HG03159 (cell line): ENCODE results near the gene NEURL4.
"Not testable (repeated sequence)": the region's sequence is repeated elsewhere in the genome, so short reads cannot be mapped to it uniquely, and the experiment has no call there.

Source experiments
- ATAC-seq: cut with Tn5 transposase; IDR thresholded peaks from one replicate; pipeline ENCODE4 v1.9.1; 2021; ENCODE audit warnings: mild to moderate bottlenecking, moderate library complexity; ENCODE audit not compliant: unreplicated experiment

NEURL4 gene

DNA sequence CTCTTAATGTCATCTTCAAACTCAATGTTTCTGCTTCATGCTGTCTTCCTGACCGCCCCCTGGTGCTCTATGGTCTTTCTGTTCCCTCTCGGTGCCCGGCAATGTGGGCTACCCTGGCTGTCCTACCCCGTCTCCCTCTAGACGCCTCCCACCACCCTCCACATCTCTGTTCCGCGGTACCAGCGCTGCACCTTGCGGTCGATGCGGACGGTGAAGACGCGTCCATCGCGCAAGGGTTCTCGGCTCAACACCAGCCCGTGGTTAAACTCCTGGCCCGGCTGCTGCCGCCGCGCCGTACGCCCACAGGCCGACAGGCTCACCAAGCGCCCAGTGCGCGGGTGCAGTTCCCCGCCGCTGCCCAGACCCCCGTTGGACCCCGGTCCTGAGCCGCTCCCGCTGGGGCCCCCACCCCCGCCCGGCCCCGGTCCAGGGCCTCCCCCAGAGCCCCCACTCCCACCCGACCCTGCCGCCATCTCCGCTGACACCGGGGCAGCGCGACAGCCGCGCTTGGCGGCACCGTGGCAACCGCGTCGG lies at the start of gene NEURL4:
Gene NEURL4 (minus strand): TSS at position 496 of the 534 bp plus-strand sequence. CDS start 23 bp downstream, at position 473.
- ATAC-seq, result peak; percentile 19

DNA sequence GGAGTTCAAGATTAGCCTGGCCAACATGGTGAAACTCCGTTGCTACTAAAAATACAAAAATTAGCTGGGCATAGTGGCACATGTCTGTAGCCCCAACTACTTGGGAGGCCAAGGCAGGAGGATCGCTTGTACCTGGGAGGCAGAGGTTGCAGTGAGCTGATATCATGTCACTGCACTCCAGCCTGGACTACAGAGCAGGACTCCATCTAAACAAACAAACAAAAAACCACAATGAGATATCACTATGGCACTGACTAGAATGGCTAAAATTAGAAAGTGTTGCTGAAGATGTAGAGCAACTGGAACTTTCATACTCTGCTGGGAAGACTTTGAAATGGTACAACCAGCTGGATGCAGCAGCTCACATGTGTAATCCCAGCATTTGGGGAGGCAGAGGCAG lies 45.2 kb upstream of the NEURL4 start:
- ATAC-seq, result no peak

DNA sequence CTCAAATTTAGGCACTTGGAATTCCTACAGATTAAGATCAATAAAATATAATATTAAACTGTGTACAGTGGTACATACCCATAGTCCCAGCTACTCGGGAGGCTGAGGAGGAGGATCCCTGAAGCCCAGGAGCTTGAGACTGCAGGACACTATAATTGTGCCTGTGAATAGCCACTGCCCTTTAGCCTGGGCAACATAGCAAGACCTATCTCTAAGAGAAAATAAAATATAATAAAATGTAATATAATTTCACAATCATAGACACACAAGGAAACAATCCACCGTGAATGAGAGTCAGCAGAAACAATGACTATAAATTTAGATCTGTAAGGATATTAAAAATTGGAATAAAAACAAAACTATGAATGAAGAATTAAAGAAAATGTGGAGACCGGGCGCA lies 41.7 kb upstream of the NEURL4 start:
- no peak for ATAC-seq

DNA sequence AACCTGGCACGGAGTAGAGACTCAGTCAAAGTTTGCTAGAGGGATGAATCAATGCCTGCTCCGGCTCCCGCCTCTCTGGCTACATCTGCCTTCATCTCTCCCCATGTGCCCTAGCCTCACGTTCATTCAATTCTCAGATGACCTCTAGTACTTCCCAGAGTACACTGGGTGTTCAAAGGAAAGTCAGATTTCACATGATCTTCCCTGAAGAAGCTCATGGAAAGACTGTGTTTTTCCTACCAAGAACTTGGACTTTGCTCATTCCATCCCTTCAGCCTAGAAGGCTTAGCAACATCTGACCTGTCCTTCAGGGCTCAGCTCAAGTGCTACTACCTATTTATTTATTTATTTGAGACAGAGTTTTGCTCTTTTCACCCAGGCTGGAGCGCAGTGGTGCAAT lies 40.7 kb upstream of the NEURL4 start:
- no peak for ATAC-seq

DNA sequence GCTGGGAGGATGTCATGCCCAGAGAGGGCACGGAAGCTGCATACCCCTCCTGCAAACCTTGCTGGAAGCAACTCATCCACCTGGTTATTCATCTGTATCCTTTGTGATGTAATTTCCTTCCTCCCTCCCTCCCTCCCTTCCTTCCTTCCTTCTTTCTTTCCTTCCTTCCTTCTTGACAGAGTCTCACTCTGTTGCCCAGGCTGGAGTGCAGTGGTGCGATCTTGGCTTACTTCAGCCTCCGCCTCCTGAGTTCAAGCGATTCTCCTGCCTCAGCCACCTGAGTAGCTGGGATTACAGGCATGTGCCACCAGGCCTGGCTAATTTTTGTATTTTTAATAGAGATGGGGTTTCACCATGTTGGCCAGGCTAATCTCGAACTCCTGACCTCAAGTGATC lies 39.5 kb upstream of the NEURL4 start:
- ATAC-seq, result not testable (repeated sequence)

DNA sequence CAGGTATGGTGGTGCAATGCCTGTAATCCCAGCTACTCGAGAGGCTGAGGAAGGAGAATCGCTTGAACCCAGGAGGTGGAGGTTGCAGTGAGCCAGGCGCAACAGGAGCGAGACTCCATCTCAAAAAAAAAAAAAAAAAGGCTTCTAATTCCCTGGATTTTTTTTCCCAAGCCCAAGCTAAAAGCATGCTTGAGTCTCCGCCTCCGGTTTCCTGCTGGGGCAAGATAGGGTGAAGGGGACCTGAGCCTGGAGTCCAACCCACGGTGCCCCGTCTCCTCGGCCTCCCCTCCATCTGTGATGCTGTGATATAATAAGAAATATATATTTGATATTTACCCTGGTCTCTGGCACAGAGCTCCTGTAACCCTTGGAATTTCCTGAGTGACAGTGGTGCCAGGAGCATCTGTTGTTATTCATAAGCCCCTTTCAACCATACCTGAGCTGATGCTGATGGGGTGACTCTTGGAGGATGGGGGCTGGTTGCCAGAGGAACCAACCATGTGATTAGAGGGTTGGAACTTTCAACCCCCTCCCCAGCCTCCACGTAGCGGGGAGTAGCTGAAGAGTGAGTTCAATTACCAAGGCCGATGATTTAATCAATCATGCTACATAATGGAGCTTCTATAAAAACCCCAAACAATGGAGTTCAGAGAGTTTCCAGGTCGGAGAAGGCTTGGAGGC lies 38.9 kb upstream of the NEURL4 start:
- ATAC-seq, result no peak

DNA sequence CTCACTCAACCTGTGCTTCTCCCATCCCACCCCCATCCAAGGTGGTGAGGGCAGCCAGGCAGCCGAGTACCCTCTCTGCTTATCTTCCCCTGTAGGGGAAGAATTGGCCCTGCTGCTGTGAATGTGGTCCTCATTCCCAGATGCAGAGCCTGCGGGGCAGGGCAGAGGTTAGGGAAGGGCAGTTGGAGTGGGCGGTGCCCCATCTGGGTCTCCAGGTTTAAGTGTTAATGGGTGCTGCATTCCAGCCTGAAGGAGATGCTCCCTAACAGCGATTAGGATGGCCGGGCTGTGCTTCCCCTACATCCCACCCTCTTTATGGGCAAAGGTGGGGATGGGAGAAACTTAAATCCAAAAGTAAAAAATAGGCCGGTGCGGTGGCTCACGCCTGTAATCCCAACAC lies 37.9 kb upstream of the NEURL4 start:
- no peak for ATAC-seq

DNA sequence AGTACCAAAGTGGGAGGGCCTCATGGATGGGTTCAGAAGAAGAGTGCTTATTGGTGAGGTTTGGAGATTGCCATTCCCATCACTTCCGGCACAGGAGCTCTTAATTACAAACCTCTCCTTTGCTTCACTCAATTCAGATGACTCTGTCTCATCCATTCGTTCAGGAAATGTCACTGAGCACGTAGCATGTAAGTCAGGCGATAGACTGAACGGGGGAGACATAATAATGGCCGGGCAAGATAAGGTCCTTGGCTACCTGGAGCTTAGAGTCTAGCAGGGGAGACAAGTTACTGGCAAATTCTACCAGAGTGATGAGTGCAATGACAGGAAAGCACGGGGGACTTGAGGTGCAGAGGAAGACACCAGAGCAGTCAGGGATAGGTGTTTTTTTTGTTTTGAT lies 36.8 kb upstream of the NEURL4 start:
- not testable (repeated sequence) for ATAC-seq

DNA sequence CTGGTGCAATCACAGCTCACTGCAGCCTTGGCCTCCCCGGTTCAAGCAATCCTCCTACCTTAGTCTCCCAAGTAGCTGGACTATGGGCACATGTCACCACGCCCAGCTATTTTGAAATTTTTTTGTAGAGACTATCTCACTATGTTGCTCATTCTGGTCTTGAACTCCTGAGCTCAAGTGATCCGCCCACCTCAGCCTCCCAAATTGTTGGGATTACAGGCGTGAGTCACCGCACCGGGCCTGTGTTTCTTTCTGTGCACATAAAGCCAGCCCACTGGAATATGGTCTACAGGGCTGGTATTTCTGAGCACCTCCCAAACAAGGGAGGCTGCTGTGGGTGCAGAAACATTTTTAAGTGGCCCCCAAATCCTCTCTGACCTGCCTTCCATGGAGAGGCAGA lies 34.2 kb upstream of the NEURL4 start:
- no peak for ATAC-seq

DNA sequence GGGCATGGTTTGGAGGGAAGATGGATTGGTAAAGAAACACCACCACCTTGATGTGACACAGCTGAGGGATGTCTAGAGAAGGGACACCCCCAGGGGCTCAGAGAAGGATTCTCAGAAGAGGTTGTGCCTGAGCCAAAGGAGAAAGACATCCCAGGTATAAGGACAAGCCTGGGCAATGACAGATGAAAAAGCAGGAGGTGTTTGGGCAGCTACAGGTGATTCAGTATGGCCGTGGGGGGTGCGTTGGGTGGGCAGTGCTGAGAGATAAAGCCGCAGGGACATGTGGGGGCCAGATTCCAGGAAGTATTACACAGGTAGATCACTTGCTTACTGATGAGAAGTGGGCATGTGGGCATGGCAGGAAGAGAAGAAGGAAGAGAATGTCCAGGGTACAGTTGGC lies 32.8 kb upstream of the NEURL4 start:
- no peak for ATAC-seq

DNA sequence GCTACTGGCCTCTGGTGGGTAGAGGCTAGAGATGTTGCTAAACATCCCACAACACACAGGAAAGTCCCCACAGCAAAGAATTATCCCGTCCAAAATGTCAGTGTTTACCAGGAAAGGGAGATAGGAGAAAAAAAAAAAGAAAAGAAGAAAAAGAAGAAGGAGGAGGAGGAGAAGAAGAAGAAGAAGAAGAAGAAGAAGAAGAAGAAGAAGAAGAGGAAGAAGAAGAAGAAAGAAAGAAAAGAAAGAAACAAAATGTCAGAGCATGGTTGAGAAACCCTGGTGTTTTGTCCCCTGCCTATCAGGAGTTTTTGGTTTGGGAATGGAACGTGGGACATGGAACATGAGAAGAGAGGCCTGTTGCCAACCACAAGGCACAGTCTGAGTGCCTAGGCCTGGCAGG lies 28.2 kb upstream of the NEURL4 start:
- ATAC-seq, result no peak

DNA sequence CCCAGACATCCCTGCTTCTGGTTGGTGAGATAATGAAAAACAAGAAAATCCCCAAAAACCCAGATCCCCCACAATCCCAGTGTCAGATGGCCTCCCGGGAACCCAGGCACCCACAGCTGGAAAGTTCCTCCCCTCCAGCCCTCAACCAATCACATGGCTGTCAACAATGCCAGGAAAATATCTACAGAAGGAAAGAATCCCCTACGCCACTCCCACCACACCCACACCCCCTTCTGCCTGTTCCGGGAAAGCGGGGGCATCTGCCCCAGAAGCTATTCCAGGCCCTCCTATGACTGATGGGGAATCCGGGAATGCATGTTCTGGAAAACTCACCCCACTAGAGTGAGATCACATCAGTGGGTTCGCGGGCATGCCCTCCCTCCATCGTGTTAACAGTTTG lies 27.6 kb upstream of the NEURL4 start:
- no peak for ATAC-seq

DNA sequence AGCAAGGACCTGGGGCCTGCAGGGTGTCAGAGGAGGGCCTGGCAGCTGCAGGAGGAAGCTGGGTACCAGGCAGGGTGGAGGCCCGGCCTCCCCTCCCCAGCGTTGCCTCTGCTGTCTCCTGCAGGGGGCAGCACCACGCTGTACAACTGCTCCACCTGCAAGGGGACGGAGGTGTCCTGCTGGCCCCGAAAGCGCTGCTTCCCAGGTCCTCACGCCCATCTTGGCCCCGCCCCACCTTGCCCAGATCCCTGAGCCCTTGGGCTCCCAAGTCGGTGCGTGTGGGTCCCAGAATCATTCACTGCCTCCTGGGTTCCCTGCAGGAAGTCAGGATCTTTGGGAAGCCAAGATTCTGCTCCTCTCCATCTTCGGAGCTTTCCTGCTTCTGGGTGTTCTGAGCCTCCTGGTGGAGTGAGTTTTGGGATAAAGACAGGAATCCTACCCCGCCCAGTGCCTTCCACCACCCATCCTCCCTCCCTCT lies 27.0 kb upstream of the NEURL4 start:
- no peak for ATAC-seq

DNA sequence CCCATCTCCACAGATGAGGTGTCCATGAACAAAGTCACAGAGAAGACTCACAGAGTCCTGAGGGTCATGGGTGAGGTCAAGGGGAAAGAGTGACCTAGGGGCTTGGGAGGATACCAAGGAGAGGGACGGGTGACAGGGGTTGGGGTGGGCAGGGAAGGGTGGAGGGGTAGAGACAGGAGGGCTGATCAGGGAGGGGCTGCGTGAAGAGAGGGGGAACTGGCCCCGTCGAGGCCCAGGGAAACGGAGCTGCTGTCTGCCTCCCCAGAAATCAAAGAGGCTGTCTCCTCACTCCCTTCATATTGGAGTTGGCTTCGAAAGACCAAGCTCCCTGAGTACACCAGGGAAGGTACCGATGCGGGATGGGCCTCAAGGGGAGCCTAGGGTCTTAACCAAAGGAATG lies 26.4 kb upstream of the NEURL4 start:
- no peak for ATAC-seq

DNA sequence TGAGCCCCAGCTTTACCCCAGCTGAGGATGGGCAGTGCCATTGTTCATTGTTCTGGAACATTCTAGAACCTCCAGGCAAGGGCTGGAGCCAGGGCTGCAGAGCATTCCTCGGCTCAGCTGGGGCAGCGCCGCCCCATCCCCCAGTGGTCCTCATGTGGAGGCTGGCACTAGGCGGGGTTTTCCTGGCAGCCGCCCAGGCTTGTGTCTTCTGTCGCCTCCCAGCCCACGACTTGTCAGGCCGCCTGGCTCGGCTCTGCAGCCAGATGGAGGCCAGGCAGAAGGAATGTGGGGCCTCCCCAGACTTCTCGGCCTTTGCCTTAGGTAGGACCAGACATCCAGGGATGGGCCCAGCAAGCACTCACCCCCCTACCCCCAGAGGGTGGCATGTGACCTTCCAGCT lies 25.9 kb upstream of the NEURL4 start, which contains the start of gene TMEM95:
Gene TMEM95 (plus strand): TSS at position 104 of the 400 bp plus-strand sequence. CDS start 49 bp downstream, at position 153.
- ATAC-seq, result no peak

DNA sequence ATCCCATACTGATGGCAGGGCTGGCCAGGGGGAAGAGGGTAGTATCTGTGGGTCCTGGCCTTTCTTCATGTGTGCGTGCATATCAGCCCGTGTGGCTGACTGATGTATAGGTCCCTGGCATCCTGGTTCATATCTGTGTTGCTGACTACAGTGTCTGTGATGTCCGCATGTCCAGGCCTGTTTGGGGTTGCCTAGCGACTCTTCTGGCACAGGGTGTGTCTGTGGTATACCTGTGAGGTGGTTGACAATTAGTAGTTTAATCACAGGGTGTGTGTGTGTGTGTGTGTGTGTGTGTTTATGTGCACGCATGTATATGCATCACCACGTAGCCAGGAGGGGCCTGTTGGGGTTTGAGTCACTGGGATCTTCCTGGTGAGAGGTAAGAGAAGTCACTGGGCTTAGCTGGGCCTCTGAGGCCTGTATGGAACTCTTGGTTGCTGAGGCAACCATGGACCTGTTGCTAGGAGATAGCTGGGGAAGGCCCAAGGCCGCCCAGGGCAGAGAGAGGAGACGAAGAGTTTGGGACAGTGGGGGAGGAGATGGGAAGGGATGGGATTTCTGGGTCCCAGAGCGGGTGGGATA lies 25.2 kb upstream of the NEURL4 start:
- no peak for ATAC-seq

DNA sequence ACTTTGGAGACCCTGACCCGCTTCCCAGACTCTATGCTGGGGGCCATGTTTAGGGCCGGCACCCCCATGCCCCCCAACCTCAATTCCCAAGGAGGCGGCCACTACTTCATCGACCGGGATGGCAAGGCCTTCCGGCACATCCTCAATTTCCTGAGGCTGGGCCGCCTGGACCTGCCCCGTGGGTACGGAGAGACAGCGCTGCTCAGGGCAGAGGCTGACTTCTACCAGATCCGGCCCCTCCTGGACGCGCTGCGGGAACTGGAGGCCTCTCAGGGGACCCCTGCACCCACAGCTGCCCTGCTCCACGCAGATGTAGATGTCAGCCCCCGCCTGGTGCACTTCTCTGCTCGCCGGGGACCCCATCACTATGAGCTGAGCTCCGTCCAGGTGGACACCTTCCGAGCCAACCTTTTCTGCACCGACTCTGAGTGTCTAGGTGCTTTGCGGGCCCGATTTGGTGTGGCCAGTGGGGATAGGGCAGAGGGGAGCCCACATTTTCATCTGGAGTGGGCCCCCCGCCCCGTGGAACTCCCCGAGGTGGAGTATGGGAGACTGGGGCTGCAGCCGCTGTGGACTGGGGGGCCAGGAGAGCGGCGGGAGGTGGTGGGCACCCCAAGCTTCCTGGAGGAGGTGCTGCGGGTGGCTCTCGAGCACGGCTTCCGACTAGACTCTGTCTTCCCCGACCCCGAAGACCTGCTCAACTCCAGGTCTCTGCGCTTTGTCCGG lies 23.9 kb upstream of the NEURL4 start:
- no peak for ATAC-seq

DNA sequence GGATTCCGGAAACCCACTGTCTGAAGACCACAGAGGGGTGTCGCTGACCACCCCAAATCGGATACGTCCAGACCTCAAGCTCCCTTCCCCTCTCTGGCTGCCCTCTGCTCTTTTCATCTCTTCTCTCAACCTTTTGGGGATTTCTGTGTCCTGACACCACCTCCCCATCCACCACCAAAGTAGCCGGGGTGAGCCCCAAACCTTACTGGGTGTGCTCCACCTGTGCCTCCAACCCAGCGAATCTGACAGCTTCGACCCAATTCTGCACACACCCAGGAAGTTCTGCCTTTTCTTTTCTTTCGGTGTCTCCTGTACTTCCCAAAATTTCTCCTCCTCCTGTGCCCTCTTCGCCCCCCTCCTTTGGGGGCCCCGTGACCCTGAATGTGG lies 23.4 kb upstream of the NEURL4 start:
- ATAC-seq, result no peak

DNA sequence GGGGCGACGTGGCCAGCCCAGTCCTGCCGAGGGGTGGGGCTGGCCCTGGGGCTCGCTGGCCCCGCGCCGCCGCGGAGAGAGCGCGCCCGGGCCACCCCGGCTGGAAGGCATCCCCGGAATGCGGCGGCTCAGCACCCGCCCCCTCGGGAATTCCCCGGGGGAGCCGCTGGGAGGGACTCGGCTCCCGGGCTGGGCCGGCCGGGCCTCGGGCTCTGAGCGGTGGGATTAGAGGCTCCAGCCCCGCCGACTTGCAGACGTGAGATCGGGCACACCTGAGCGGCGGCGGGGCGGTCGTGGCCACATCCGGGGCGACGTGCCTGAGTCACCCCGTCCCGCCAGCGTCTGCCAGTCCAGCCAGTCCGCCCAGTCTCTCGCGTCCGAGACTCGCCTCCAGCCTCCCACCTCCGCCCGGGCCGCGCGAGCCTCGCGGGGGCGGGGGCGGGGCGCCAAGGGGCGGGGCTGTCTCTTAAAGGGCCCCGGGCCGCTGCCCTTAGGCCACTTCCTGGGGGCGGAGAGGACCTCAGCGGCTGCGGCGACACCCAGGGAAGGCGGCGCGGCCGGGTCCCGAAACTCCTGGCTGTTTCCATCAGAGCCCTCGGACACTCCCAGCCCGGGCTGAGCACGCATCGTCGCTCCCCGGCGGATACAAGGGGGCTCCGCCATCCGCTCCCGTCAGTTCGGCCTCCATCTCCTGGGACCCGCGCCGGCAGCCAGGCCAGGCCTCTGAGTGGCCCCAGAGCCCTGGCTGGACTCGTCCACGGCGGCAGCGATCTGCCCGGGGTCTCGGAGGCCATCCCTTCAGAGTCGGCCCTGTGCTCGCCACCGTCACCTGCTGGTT lies 22.7 kb upstream of the NEURL4 start, which contains the start of gene KCTD11:
Gene KCTD11 (plus strand): TSS at position 498 of the 838 bp plus-strand sequence.
- peak; percentile 48 for ATAC-seq

DNA sequence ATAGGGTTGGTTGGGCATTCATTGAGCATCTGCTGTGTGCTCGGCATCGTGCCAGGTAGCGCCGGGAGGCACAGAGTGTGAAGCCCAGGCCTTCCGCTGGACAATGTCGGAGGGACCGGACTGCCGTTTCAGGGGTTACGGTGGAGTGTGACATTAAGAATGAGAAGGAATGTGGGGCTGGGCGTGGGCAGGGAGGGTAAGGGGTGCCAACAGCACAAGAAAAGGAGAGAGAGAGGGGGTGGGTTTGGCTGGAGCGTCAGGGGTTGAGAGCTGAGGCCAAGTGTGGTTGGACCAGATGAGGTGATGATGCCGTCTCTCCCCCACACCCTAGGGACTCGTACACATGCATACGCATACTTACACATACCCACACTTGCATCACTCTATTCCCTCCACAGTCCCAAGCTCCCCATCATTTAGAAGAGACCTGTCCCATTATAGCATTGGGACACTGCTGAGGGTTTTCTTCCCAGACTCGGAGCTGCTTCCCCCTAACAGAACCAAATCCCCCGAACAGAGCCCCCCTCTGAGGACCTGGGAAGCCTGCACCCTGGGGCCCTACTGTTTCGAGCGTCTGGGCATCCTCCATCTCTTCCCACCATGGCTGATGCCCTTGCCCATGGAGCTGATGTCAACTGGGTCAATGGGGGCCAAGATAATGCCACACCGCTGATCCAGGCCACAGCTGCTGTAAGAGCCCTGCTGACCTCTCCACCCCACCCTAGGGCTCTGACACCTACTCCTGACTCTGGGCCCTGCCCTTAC lies 19.5 kb upstream of the NEURL4 start:
- ATAC-seq, result no peak
